ENCODE results near the gene CLCN4. TPM values are rescaled to one million over a fixed set of nuclear protein-coding genes. Genes with fewer than 3 reads are reported as not detected.

Gene CLCN4
- polyA plus RNA-seq, 3 donors, result 0.27 to 1.9 (median 1.3) TPM

GRCh38 chrX:10177601-10178000 is 20.8 kb downstream of the CLCN4 start:
- DNase-seq, result no peak
- Histone ChIP-seq H4K20me1 (ENCODE audit: insufficient read depth, low read length) (no peaks in the 10 kb centered on the region), H3K36me3 (replicated peaks in 1 of 2; ENCODE audit: control insufficient read depth in 1 of 2, insufficient read depth in 2 of 2, low read length in 2 of 2) (no peaks in the 10 kb centered on the region), H3K9ac (ENCODE audit: insufficient read depth, low read length, poor library complexity, severe bottlenecking) (no peak overlapping the region), H3K4me1 (ENCODE audit: control insufficient read depth in 1 of 2, insufficient read depth in 2 of 2, low read length in 2 of 2) (peaks cover 12 to 15% of the 10 kb centered on the region in 2 donors), H3K79me2 (ENCODE audit: insufficient read depth, low read length) (no peaks in the 10 kb centered on the region), H2AFZ (ENCODE audit: insufficient read depth, low read depth, low read length, poor library complexity, severe bottlenecking) (no peak overlapping the region), H3K27me3 (ENCODE audit: control insufficient read depth in 2 of 2, insufficient read depth in 2 of 2, low read length in 2 of 2) (peaks cover 0 to 5% of the 10 kb centered on the region in 2 donors), H3K27ac (ENCODE audit: low read depth in 1 of 2, low read length in 2 of 2) (no peak overlapping the region), H3K4me3 (replicated peaks in 1 of 3; ENCODE audit: low read depth in 2 of 3, low read length in 3 of 3) (no peak overlapping the region), H3K9me3 (replicated peaks in 1 of 2; ENCODE audit: control insufficient read depth in 1 of 2, insufficient read depth in 1 of 2, low read length in 2 of 2) (no peaks in the 10 kb centered on the region), H3K4me2 (replicated peaks; ENCODE audit: extremely low read depth, low read length, poor library complexity, severe bottlenecking) (no peak overlapping the region)
- H3K4me3 Mint-ChIP-seq, result no peak overlapping the region
- intact Hi-C loops (cut with micrococcal nuclease), result no loop called here
- peaks cover 2 to 18% (median 3%) of the 10 kb centered on the region in 3 donors for H3K27me3 Mint-ChIP-seq (ENCODE audit: low read depth in 3 of 3)
- H3K36me3 Mint-ChIP-seq, result peaks cover 2 to 5% of the 10 kb centered on the region in 2 donors
- no CpG with 5 or more reads among the region's 3 CpGs for WGBS (ENCODE audit: insufficient coverage)
- TF ChIP-seq CTCF (IDR thresholded peaks at IDR 0.05), result no peak
- H3K4me1 Mint-ChIP-seq, result peaks cover 11% of the 10 kb centered on the region
- H3K9me3 Mint-ChIP-seq, result peaks cover 0 to 5% (median 0%) of the 10 kb centered on the region in 7 donors
- no peak overlapping the region for H3K27ac Mint-ChIP-seq

- no peak overlapping the region for H3K27ac ChIP-seq (ENCODE audit: low read depth in 1 of 2, low read length in 2 of 2)
- TF ChIP-seq CTCF (IDR thresholded peaks at IDR 0.05), result no peak
- H3K9me3 ChIP-seq (replicated peaks in 1 of 2; ENCODE audit: control insufficient read depth in 1 of 2, insufficient read depth in 1 of 2, low read length in 2 of 2), result no peaks in the 10 kb centered on the region
- no peak overlapping the region for H3K4me2 ChIP-seq (replicated peaks; ENCODE audit: extremely low read depth, low read length, poor library complexity, severe bottlenecking)
- DNase-seq, result no peak
- H2AFZ ChIP-seq (ENCODE audit: insufficient read depth, low read depth, low read length, poor library complexity, severe bottlenecking), result no peak overlapping the region
- peaks cover 0 to 5% of the 10 kb centered on the region in 2 donors for H3K27me3 ChIP-seq (ENCODE audit: control insufficient read depth in 2 of 2, insufficient read depth in 2 of 2, low read length in 2 of 2)
- no peaks in the 10 kb centered on the region for H3K36me3 ChIP-seq (replicated peaks in 1 of 2; ENCODE audit: control insufficient read depth in 1 of 2, insufficient read depth in 2 of 2, low read length in 2 of 2)
- H3K9ac ChIP-seq (ENCODE audit: insufficient read depth, low read length, poor library complexity, severe bottlenecking), result no peak overlapping the region
- H3K79me2 ChIP-seq (ENCODE audit: insufficient read depth, low read length), result no peaks in the 10 kb centered on the region
- no peaks in the 10 kb centered on the region for H4K20me1 ChIP-seq (ENCODE audit: insufficient read depth, low read length)
- H3K4me1 ChIP-seq (ENCODE audit: control insufficient read depth in 1 of 2, insufficient read depth in 2 of 2, low read length in 2 of 2), result peaks cover 12 to 15% of the 10 kb centered on the region in 2 donors
- Mint-ChIP-seq H3K4me3 (no peak overlapping the region), H3K27me3 (ENCODE audit: low read depth in 3 of 3) (peaks cover 3 to 14% (median 7%) of the 10 kb centered on the region in 3 donors), H3K36me3 (no peaks in the 10 kb centered on the region), H3K9me3 (peaks cover 0 to 3% (median 0%) of the 10 kb centered on the region in 7 donors), H3K27ac (no peak overlapping the region), H3K4me1 (peaks cover 11% of the 10 kb centered on the region)
- intact Hi-C loops (cut with micrococcal nuclease), result no loop called here
- no peak overlapping the region for H3K4me3 ChIP-seq (replicated peaks in 1 of 3; ENCODE audit: low read depth in 2 of 3, low read length in 3 of 3)
- WGBS (ENCODE audit: insufficient coverage), result no CpG with 5 or more reads among the region's 5 CpGs
These were observed 22.2 kb downstream of the CLCN4 start for GRCh38 chrX:10178866-10179463.
